WTC11 (cell line): Measurements from ENCODE around the gene NCAM2. TPM values are rescaled to one million over a fixed set of nuclear protein-coding genes. Genes with fewer than 3 reads are reported as not detected.

Experiments
- ATAC-seq: fragments of 200-7000 bp; cut with Tn5 transposase; 2 replicates; pipeline ENCODE4 v1.10.0; 2021; ENCODE audit warnings: mild to moderate bottlenecking, moderate library complexity
- CTCF ChIA-PET: fragments of 300-600 bp; sonication (Branson Sonifier 250); formaldehyde crosslinking; loops from one replicate; lab custom pipeline; 2021; ENCODE audit warnings: antibody characterized with exemption; lab: Charles Lee
- POLR2A ChIA-PET: fragments of 350-600 bp; sonication (Branson Sonifier 250); formaldehyde crosslinking; loops from one replicate; lab custom pipeline; 2021; ENCODE audit warnings: antibody characterized with exemption; lab: Charles Lee
- DNase-seq: peaks from one replicate; pipeline ENCODE4 v3.0.0; 2021; ENCODE audit warnings: low spot score
- H3K27ac Mint-ChIP-seq: 2 replicates; pipeline ENCODE4 v1.8.0; 2021; ENCODE audit warnings: mixed read lengths
- H3K27me3 Mint-ChIP-seq: 2 replicates; pipeline ENCODE4 v1.8.0; 2021; ENCODE audit warnings: low read depth, mild to moderate bottlenecking, moderate library complexity, mixed read lengths
- H3K36me3 Mint-ChIP-seq: 2 replicates; pipeline ENCODE4 v1.8.0; 2021; ENCODE audit warnings: mixed read lengths
- H3K4me1 Mint-ChIP-seq: 2 replicates; pipeline ENCODE4 v1.8.0; 2022; ENCODE audit warnings: mixed read lengths
- H3K4me3 Mint-ChIP-seq: 2 replicates; pipeline ENCODE4 v1.8.0; 2021; ENCODE audit warnings: mild to moderate bottlenecking, moderate library complexity, mixed read lengths
- H3K9me3 Mint-ChIP-seq: 2 replicates; pipeline ENCODE4 v1.8.0; 2021; ENCODE audit warnings: mixed read lengths
- CBFB ChIP-seq: sonication (generic); formaldehyde crosslinking; IDR thresholded peaks from 2 replicates; pipeline ENCODE4 v1.8.1; 2022; ENCODE audit warnings: mild to moderate bottlenecking, low read depth, missing genetic modification reagents
- FOXP1 ChIP-seq: sonication (generic); formaldehyde crosslinking; IDR thresholded peaks from 2 replicates; pipeline ENCODE4 v1.8.0; 2022; ENCODE audit warnings: missing genetic modification reagents, mild to moderate bottlenecking, moderate library complexity, borderline replicate concordance
- GTF2I ChIP-seq: fragments of 250-450 bp; sonication (Bioruptor Pico); conservative IDR thresholded peaks from 2 replicates; pipeline ENCODE4 v1.4.0; 2021; ENCODE audit warnings: mild to moderate bottlenecking
- NR2C2 ChIP-seq: sonication (generic); formaldehyde crosslinking; IDR thresholded peaks from 2 replicates; pipeline ENCODE4 v1.8.0; 2022; ENCODE audit warnings: mild to moderate bottlenecking, missing genetic modification reagents
- RORB ChIP-seq: fragments of 250-450 bp; sonication (Bioruptor Pico); IDR thresholded peaks from 2 replicates; pipeline ENCODE4 v1.9.0; 2021; ENCODE audit warnings: mild to moderate bottlenecking
- SMAD3 ChIP-seq: sonication (generic); formaldehyde crosslinking; IDR thresholded peaks from 2 replicates; pipeline ENCODE4 v1.8.0; 2022; ENCODE audit warnings: missing genetic modification reagents, mild to moderate bottlenecking, borderline replicate concordance
- ZNF121 ChIP-seq: sonication (generic); formaldehyde crosslinking; IDR thresholded peaks from 2 replicates; pipeline ENCODE4 v1.8.0; 2023; ENCODE audit warnings: missing genetic modification reagents
- ZNF138 ChIP-seq: sonication (generic); formaldehyde crosslinking; conservative IDR thresholded peaks from 2 replicates; pipeline ENCODE4 v1.8.1; 2022; ENCODE audit warnings: mild to moderate bottlenecking, moderate library complexity, missing genetic modification reagents
- ZNF396 ChIP-seq: fragments of 250-450 bp; sonication (Bioruptor Pico); IDR thresholded peaks from 2 replicates; pipeline ENCODE4 v1.8.0; 2021; ENCODE audit warnings: mild to moderate bottlenecking, moderate library complexity, borderline replicate concordance
- total RNA-seq: library from RNA; stranded (reverse); gene quantifications from 3 replicates; pipeline ENCODE4 v1.2.3, GENCODE V29; 2021
- TF ChIP-seq, protein P1 (sequence below): fragments of 200-600 bp; IDR thresholded peaks from 2 replicates; pipeline ENCODE4 v1.8.0; 2022; ENCODE audit warnings: antibody characterized with exemption
- TF ChIP-seq, protein P2 (sequence below): sonication (generic); formaldehyde crosslinking; conservative IDR thresholded peaks from 2 replicates; pipeline ENCODE4 v1.8.1; 2023; ENCODE audit warnings: mild to moderate bottlenecking, low read depth, missing genetic modification reagents, moderate library complexity
- TF ChIP-seq, protein P3 (sequence below): sonication (generic); formaldehyde crosslinking; IDR thresholded peaks from 2 replicates; pipeline ENCODE4 v1.8.1; 2023; ENCODE audit warnings: mild to moderate bottlenecking, missing genetic modification reagents, borderline replicate concordance
- TF ChIP-seq, protein P4 (sequence below): sonication (generic); formaldehyde crosslinking; IDR thresholded peaks from 2 replicates; pipeline ENCODE4 v1.8.1; 2023; ENCODE audit warnings: mild to moderate bottlenecking, moderate library complexity, missing genetic modification reagents
- TF ChIP-seq, protein P5 (sequence below): sonication (generic); formaldehyde crosslinking; IDR thresholded peaks from 2 replicates; pipeline ENCODE4 v1.8.1; 2023; ENCODE audit warnings: mild to moderate bottlenecking, missing genetic modification reagents, moderate library complexity
- TF ChIP-seq, protein P6 (sequence below): sonication (generic); formaldehyde crosslinking; IDR thresholded peaks from 2 replicates; pipeline ENCODE4 v1.8.1; 2022; ENCODE audit warnings: missing genetic modification reagents, borderline replicate concordance
- TF ChIP-seq, protein P7 (sequence below): fragments of 250-450 bp; sonication (Bioruptor Pico); conservative IDR thresholded peaks from 2 replicates; pipeline ENCODE4 v1.9.0; 2021; ENCODE audit warnings: mild to moderate bottlenecking

The NCAM2 gene
- total RNA-seq, 1 experiment from 2014 or later, result 1.6 TPM

DNA sequence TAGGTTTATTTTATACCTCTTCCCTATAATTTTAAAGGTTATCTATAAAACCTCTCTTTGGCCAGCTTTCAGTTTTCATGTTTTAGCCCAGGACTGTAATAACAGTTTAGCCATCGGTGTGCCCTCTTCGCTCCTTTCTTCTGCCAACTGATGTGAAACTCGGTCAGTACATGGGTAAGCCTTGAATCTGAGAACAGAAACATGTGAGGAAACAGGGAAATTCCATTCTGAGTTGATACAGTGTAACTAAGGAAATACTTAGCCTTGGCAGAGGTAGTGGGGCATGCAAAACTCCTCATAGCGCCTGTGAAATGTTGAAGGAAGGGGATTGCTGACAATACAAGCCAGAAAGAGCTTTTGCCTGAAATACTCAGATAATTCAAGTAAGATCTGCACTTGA, 465.2 kb downstream of the NCAM2 start:
- POLR2A ChIA-PET, result no interaction called here
- ATAC-seq (no peak), DNase-seq (no peak)
- CTCF ChIA-PET, result no interaction called here
- Mint-ChIP-seq H3K4me3 (no peak overlapping the region), H3K9me3 (no peaks in the 10 kb centered on the region), H3K27ac (no peak overlapping the region), H3K4me1 (no peaks in the 10 kb centered on the region), H3K36me3 (no peaks in the 10 kb centered on the region), H3K27me3 (no peaks in the 10 kb centered on the region)
- no peak for TF ChIP-seq FOXP1
- TF ChIP-seq, protein P1, sequence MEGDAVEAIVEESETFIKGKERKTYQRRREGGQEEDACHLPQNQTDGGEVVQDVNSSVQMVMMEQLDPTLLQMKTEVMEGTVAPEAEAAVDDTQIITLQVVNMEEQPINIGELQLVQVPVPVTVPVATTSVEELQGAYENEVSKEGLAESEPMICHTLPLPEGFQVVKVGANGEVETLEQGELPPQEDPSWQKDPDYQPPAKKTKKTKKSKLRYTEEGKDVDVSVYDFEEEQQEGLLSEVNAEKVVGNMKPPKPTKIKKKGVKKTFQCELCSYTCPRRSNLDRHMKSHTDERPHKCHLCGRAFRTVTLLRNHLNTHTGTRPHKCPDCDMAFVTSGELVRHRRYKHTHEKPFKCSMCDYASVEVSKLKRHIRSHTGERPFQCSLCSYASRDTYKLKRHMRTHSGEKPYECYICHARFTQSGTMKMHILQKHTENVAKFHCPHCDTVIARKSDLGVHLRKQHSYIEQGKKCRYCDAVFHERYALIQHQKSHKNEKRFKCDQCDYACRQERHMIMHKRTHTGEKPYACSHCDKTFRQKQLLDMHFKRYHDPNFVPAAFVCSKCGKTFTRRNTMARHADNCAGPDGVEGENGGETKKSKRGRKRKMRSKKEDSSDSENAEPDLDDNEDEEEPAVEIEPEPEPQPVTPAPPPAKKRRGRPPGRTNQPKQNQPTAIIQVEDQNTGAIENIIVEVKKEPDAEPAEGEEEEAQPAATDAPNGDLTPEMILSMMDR, result no peak
- TF ChIP-seq, protein P2, sequence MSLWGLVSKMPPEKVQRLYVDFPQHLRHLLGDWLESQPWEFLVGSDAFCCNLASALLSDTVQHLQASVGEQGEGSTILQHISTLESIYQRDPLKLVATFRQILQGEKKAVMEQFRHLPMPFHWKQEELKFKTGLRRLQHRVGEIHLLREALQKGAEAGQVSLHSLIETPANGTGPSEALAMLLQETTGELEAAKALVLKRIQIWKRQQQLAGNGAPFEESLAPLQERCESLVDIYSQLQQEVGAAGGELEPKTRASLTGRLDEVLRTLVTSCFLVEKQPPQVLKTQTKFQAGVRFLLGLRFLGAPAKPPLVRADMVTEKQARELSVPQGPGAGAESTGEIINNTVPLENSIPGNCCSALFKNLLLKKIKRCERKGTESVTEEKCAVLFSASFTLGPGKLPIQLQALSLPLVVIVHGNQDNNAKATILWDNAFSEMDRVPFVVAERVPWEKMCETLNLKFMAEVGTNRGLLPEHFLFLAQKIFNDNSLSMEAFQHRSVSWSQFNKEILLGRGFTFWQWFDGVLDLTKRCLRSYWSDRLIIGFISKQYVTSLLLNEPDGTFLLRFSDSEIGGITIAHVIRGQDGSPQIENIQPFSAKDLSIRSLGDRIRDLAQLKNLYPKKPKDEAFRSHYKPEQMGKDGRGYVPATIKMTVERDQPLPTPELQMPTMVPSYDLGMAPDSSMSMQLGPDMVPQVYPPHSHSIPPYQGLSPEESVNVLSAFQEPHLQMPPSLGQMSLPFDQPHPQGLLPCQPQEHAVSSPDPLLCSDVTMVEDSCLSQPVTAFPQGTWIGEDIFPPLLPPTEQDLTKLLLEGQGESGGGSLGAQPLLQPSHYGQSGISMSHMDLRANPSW (CRISPR knock-in tag), result no peak
- TF ChIP-seq, protein P3, sequence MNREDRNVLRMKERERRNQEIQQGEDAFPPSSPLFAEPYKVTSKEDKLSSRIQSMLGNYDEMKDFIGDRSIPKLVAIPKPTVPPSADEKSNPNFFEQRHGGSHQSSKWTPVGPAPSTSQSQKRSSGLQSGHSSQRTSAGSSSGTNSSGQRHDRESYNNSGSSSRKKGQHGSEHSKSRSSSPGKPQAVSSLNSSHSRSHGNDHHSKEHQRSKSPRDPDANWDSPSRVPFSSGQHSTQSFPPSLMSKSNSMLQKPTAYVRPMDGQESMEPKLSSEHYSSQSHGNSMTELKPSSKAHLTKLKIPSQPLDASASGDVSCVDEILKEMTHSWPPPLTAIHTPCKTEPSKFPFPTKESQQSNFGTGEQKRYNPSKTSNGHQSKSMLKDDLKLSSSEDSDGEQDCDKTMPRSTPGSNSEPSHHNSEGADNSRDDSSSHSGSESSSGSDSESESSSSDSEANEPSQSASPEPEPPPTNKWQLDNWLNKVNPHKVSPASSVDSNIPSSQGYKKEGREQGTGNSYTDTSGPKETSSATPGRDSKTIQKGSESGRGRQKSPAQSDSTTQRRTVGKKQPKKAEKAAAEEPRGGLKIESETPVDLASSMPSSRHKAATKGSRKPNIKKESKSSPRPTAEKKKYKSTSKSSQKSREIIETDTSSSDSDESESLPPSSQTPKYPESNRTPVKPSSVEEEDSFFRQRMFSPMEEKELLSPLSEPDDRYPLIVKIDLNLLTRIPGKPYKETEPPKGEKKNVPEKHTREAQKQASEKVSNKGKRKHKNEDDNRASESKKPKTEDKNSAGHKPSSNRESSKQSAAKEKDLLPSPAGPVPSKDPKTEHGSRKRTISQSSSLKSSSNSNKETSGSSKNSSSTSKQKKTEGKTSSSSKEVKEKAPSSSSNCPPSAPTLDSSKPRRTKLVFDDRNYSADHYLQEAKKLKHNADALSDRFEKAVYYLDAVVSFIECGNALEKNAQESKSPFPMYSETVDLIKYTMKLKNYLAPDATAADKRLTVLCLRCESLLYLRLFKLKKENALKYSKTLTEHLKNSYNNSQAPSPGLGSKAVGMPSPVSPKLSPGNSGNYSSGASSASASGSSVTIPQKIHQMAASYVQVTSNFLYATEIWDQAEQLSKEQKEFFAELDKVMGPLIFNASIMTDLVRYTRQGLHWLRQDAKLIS (CRISPR knock-in tag), result no peak

DNA sequence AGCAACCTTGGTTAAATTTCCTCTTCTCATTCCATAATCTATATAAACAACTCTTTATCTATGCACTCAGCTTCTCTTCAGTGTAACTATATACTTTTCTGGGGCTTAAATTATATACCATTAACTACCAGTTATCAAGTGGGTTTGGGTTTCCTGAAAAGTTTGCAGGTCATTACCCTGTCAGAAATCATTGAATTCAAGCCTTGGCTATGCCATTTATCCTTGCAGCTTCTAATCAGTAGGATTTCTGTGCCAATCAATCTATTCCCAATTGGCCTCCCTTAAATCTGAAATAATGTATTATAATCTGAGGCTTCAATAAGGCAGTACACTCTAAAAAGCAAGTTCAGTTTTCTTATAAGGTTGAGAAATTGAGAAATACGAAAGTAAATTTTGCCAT, 466.5 kb downstream of the NCAM2 start:
- H3K9me3 Mint-ChIP-seq, result no peaks in the 10 kb centered on the region
- ChIA-PET POLR2A (no interaction called here), CTCF (no interaction called here)
- H3K36me3 Mint-ChIP-seq, result no peaks in the 10 kb centered on the region
- DNase-seq, result no peak
- no peaks in the 10 kb centered on the region for H3K4me1 Mint-ChIP-seq
- H3K27me3 Mint-ChIP-seq, result no peaks in the 10 kb centered on the region
- no peak for ATAC-seq
- no peak overlapping the region for H3K4me3 Mint-ChIP-seq
- no peak overlapping the region for H3K27ac Mint-ChIP-seq
- TF ChIP-seq, protein P1, result no peak
- no peak for TF ChIP-seq SMAD3 (CRISPR knock-in tag)
- TF ChIP-seq CBFB (CRISPR knock-in tag), result no peak
- TF ChIP-seq ZNF121 (CRISPR knock-in tag), result no peak
- no peak for TF ChIP-seq ZNF396 (CRISPR knock-in tag)
- TF ChIP-seq, protein P4, sequence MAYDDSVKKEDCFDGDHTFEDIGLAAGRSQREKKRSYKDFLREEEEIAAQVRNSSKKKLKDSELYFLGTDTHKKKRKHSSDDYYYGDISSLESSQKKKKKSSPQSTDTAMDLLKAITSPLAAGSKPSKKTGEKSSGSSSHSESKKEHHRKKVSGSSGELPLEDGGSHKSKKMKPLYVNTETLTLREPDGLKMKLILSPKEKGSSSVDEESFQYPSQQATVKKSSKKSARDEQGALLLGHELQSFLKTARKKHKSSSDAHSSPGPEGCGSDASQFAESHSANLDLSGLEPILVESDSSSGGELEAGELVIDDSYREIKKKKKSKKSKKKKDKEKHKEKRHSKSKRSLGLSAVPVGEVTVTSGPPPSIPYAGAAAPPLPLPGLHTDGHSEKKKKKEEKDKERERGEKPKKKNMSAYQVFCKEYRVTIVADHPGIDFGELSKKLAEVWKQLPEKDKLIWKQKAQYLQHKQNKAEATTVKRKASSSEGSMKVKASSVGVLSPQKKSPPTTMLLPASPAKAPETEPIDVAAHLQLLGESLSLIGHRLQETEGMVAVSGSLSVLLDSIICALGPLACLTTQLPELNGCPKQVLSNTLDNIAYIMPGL, result no peak
- no peak for TF ChIP-seq RORB (CRISPR knock-in tag)
- TF ChIP-seq ZNF138, result no peak
- TF ChIP-seq, protein P5, sequence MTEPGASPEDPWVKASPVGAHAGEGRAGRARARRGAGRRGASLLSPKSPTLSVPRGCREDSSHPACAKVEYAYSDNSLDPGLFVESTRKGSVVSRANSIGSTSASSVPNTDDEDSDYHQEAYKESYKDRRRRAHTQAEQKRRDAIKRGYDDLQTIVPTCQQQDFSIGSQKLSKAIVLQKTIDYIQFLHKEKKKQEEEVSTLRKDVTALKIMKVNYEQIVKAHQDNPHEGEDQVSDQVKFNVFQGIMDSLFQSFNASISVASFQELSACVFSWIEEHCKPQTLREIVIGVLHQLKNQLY (CRISPR knock-in tag), result no peak
- no peak for TF ChIP-seq GTF2I (CRISPR knock-in tag)
- TF ChIP-seq NR2C2 (CRISPR knock-in tag), result no peak
- TF ChIP-seq, protein P6, sequence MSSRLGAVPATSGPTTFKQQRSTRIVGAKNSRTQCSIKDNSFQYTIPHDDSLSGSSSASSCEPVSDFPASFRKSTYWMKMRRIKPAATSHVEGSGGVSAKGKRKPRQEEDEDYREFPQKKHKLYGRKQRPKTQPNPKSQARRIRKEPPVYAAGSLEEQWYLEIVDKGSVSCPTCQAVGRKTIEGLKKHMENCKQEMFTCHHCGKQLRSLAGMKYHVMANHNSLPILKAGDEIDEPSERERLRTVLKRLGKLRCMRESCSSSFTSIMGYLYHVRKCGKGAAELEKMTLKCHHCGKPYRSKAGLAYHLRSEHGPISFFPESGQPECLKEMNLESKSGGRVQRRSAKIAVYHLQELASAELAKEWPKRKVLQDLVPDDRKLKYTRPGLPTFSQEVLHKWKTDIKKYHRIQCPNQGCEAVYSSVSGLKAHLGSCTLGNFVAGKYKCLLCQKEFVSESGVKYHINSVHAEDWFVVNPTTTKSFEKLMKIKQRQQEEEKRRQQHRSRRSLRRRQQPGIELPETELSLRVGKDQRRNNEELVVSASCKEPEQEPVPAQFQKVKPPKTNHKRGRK (CRISPR knock-in tag), result no peak
- TF ChIP-seq FOXP1, result no peak
- TF ChIP-seq, protein P7, sequence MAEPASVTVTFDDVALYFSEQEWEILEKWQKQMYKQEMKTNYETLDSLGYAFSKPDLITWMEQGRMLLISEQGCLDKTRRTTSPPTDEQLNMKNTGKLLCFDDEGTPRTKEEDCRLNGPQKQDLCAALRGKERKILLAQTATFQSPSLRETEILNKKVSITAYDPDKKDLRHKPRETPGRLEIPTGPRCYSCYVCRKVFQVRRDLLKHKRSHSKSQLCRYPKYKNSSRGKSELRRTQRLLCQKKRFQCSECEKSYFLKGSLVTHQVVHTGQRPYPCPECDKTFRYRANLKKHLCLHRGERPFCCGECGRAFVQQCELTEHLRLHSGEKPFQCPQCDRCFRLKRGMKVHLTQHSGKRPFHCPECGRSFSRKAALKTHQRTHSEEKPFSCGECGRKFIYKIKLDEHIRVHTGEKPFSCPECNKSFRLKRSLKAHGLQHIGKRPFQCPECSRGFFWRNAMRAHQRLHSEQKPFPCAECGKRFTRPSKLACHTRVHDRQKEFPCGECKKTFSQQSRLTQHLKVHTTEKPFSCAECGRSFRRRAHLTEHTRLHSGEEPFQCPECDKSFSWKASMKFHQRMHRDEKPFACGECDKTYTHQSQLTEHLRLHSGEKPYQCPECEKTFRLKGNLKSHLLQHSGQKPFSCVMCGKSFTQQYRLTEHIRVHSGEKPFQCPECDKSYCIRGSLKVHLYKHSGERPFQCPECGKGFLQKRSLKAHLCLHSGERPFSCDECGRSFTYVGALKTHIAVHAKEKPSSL (CRISPR knock-in tag), result no peak
